Uterus (tissue), 2 donors: ENCODE results near the gene CHST8.

Experiments used
- CTCF ChIP-seq, 4 experiments: fragments of 200-600 bp in 2 of 4; fragments of 450-650 bp in 2 of 4; sonication (generic) in 2 of 4; IDR thresholded peaks; one replicate each; pipeline ENCODE4 v1.5.1; 2016 to 2019; ENCODE audit warnings: antibody characterized with exemption in 4 of 4, mild to moderate bottlenecking in 2 of 4, moderate library complexity in 1 of 4
- POLR2A ChIP-seq, 2 donors: fragments of 450-650 bp; IDR thresholded peaks; one replicate each; pipeline ENCODE4 v1.6.1; 2016; ENCODE audit warnings: antibody characterized with exemption in 2 of 2, mild to moderate bottlenecking in 1 of 2, moderate library complexity in 1 of 2

GRCh38 chr19:33627526-33627925, 5.8 kb downstream of the CHST8 start:
- TF ChIP-seq CTCF (IDR thresholded peaks at IDR 0.05) (no peak), POLR2A (IDR thresholded peaks at IDR 0.05) (no peak)
